H1 (cell line): ENCODE results near the gene GHRL. TPM values are rescaled to one million over a fixed set of nuclear protein-coding genes. Genes with fewer than 3 reads are reported as not detected.

Experiments
- CTCF ChIA-PET: fragments of 300-600 bp; sonication (Branson Sonifier 250); formaldehyde crosslinking; loops from one replicate; lab custom pipeline; 2021; ENCODE audit not compliant: partially characterized antibody; lab: Charles Lee
- POLR2A ChIA-PET: fragments of 300-600 bp; sonication (Branson Sonifier 250); formaldehyde crosslinking; loops from one replicate; lab custom pipeline; 2021; ENCODE audit warnings: inconsistent platforms; ENCODE audit not compliant: partially characterized antibody; lab: Charles Lee
- DNase-seq, 2 experiments: peaks; one replicate each; pipeline versions ENCODE4 v3.0.0 to v3.0.0-alpha.2; 2010 to 2022; ENCODE audit warnings: low spot score in 2 of 2, low read depth in 1 of 2, mixed read lengths in 1 of 2
- FAIRE-seq: peaks from 2 replicates; lab custom pipeline; 2011; peaks lifted over from hg19 to GRCh38; lab: Jason Lieb, UNC
- H2AFZ ChIP-seq: 2 replicates; pipeline ENCODE4 v1.8.1; 2012; ENCODE audit warnings: low read length, inconsistent platforms
- H2AK5ac ChIP-seq: 2 replicates; pipeline ENCODE4 v1.6.1; 2013; ENCODE audit warnings: low read depth, low read length
- H2BK120ac ChIP-seq: replicated peaks from 2 replicates; pipeline ENCODE3; 2013; ENCODE audit warnings: low read depth, low read length, inconsistent platforms
- H2BK12ac ChIP-seq: 2 replicates; pipeline ENCODE4 v1.6.1; 2013; ENCODE audit warnings: low read depth, low read length
- H2BK15ac ChIP-seq: 2 replicates; pipeline ENCODE4 v1.6.1; 2013; ENCODE audit warnings: low read length
- H2BK20ac ChIP-seq: 2 replicates; pipeline ENCODE4 v1.6.1; 2013; ENCODE audit warnings: low read length
- H2BK5ac ChIP-seq: 2 replicates; pipeline ENCODE4 v1.6.1; 2013; ENCODE audit warnings: low read depth, low read length
- H3K14ac ChIP-seq: 2 replicates; pipeline ENCODE4 v1.6.1; 2013; ENCODE audit warnings: inconsistent platforms; ENCODE audit not compliant: insufficient read length
- H3K18ac ChIP-seq: 2 replicates; pipeline ENCODE4 v1.6.1; 2013; ENCODE audit warnings: low read length; ENCODE audit errors: extremely low read depth
- H3K23ac ChIP-seq: 2 replicates; pipeline ENCODE4 v1.6.1; 2013; ENCODE audit warnings: inconsistent platforms; ENCODE audit not compliant: insufficient read length
- H3K23me2 ChIP-seq: 2 replicates; pipeline ENCODE4 v1.6.1; 2013; ENCODE audit warnings: low read depth, low read length
- H3K27ac ChIP-seq: 2 replicates; pipeline ENCODE4 v1.6.1; 2011; ENCODE audit warnings: low read depth, low read length, inconsistent platforms
- H3K27me3 ChIP-seq, 4 experiments: replicated peaks in 1 of 4; 1 replicate in 1 of 4; 2 replicates in 3 of 4; pipeline versions ENCODE4 v1.6.1 to v1.8.1; 2011 to 2013; ENCODE audit warnings: low read length in 3 of 4, mild to moderate bottlenecking in 3 of 4, inconsistent platforms in 2 of 4, mixed read lengths in 2 of 4, moderate library complexity in 1 of 4; ENCODE audit not compliant: control insufficient read depth in 3 of 4, insufficient read depth in 3 of 4; ENCODE audit errors: extremely low read depth in 1 of 4
- H3K36me3 ChIP-seq, 4 experiments: 2 replicates each; pipeline versions ENCODE4 v1.6.1 to v1.8.1; 2011 to 2013; ENCODE audit warnings: mild to moderate bottlenecking in 4 of 4, low read length in 3 of 4, moderate library complexity in 2 of 4, control low read depth in 1 of 4, inconsistent platforms in 1 of 4; ENCODE audit not compliant: insufficient read depth in 4 of 4, control insufficient read depth in 2 of 4
- H3K4ac ChIP-seq: replicated peaks from 2 replicates; pipeline ENCODE3; 2013; ENCODE audit warnings: low read length, low read depth, mixed read lengths, inconsistent platforms; ENCODE audit not compliant: insufficient read length
- H3K4me1 ChIP-seq, 4 experiments: replicated peaks in 1 of 4; 1 replicate in 1 of 4; 2 replicates in 3 of 4; pipeline versions ENCODE4 v1.6.1 to v1.8.1; 2011 to 2013; ENCODE audit warnings: low read length in 3 of 4, inconsistent platforms in 2 of 4, mixed read lengths in 1 of 4; ENCODE audit not compliant: insufficient read depth in 4 of 4, control insufficient read depth in 3 of 4
- H3K4me2 ChIP-seq, 2 experiments: 2 replicates each; pipeline versions ENCODE4 v1.6.1 to v1.8.1; 2011 to 2013; ENCODE audit warnings: low read depth in 2 of 2, low read length in 2 of 2, control low read depth in 1 of 2, inconsistent platforms in 1 of 2, mild to moderate bottlenecking in 1 of 2; ENCODE audit not compliant: insufficient read depth in 1 of 2
- H3K4me3 ChIP-seq, 4 experiments: fragments of 200-600, 300-600 bp in 1 of 4; sonication (generic), shearing (Covaris generic), sonication (Bioruptor Twin) in 1 of 4; 2 replicates each; pipeline versions ENCODE4 v1.5.1 to v1.8.1; 2011 to 2016; ENCODE audit warnings: low read length in 4 of 4, low read depth in 3 of 4, control low read depth in 2 of 4, inconsistent platforms in 2 of 4, mild to moderate bottlenecking in 2 of 4, mixed read lengths in 1 of 4, moderate library complexity in 1 of 4; ENCODE audit not compliant: insufficient read depth in 2 of 4; ENCODE audit errors: extremely low read depth in 1 of 4
- H3K56ac ChIP-seq: replicated peaks from 2 replicates; pipeline ENCODE3; 2013; ENCODE audit warnings: low read depth, mild to moderate bottlenecking, mixed read lengths, low read length, inconsistent platforms; ENCODE audit not compliant: insufficient read length
- H3K79me1 ChIP-seq: 2 replicates; pipeline ENCODE4 v1.6.1; 2013; ENCODE audit warnings: low read depth, low read length, control low read depth
- H3K79me2 ChIP-seq, 2 experiments: 2 replicates each; pipeline versions ENCODE4 v1.6.1 to v1.8.1; 2012 to 2013; ENCODE audit warnings: low read length in 2 of 2, mild to moderate bottlenecking in 2 of 2, inconsistent platforms in 1 of 2; ENCODE audit not compliant: insufficient read depth in 2 of 2, control insufficient read depth in 1 of 2
- H3K9ac ChIP-seq, 4 experiments: replicated peaks in 1 of 4; 1 replicate in 1 of 4; 2 replicates in 3 of 4; pipeline versions ENCODE4 v1.6.1 to v1.8.1; 2011 to 2013; ENCODE audit warnings: low read depth in 3 of 4, low read length in 3 of 4, control low read depth in 2 of 4, mild to moderate bottlenecking in 2 of 4, moderate library complexity in 2 of 4, inconsistent platforms in 1 of 4; ENCODE audit errors: extremely low read depth in 1 of 4
- H3K9me3 ChIP-seq, 2 experiments: 2 replicates each; pipeline versions ENCODE4 v1.6.1 to v1.8.1; 2012 to 2013; ENCODE audit warnings: mild to moderate bottlenecking in 2 of 2, moderate library complexity in 2 of 2, control low read depth in 1 of 2, inconsistent platforms in 1 of 2, low read depth in 1 of 2, low read length in 1 of 2, mixed read lengths in 1 of 2; ENCODE audit not compliant: insufficient read depth in 2 of 2
- H4K20me1 ChIP-seq, 2 experiments: replicated peaks in 1 of 2; 2 replicates each; pipeline versions ENCODE3 to v1.8.1; 2011 to 2013; ENCODE audit warnings: inconsistent platforms in 2 of 2, low read length in 2 of 2, mild to moderate bottlenecking in 1 of 2; ENCODE audit not compliant: insufficient read depth in 2 of 2, control insufficient read depth in 1 of 2
- H4K5ac ChIP-seq: 2 replicates; pipeline ENCODE4 v1.6.1; 2013; ENCODE audit warnings: low read length, low read depth, mixed read lengths, inconsistent platforms; ENCODE audit not compliant: insufficient read length
- H4K8ac ChIP-seq: 2 replicates; pipeline ENCODE4 v1.8.0; 2013; ENCODE audit warnings: mild to moderate bottlenecking, moderate library complexity, low read length, inconsistent platforms; ENCODE audit not compliant: insufficient read depth; ENCODE audit errors: extremely low read depth
- H4K91ac ChIP-seq: replicated peaks from 2 replicates; pipeline ENCODE3; 2013; ENCODE audit warnings: low read length, mixed read lengths, inconsistent platforms; ENCODE audit not compliant: insufficient read length
- CBX5 ChIP-seq: fragments of 300-800, 300-1000 bp; sonication (generic); IDR thresholded peaks from 2 replicates; pipeline ENCODE4 v1.7.1; 2016; ENCODE audit warnings: antibody characterized with exemption, low read length, low read depth
- CBX8 ChIP-seq: fragments of 300-800, 300-1000 bp; sonication (generic); IDR thresholded peaks from 2 replicates; pipeline ENCODE4 v1.7.1; 2016; ENCODE audit warnings: low read depth, low read length, borderline replicate concordance
- CEBPB ChIP-seq: IDR thresholded peaks from 2 replicates; pipeline ENCODE4 v1.6.1; 2012; ENCODE audit warnings: low read depth, low read length
- EZH2 ChIP-seq: fragments of 200-600 bp; sonication (generic); IDR thresholded peaks from 2 replicates; pipeline ENCODE4 v1.7.1; 2012; ENCODE audit warnings: low read depth, mild to moderate bottlenecking, moderate library complexity, low read length, inconsistent platforms; ENCODE audit not compliant: severe bottlenecking
- HDAC2 ChIP-seq, 2 experiments: fragments of 300-600 bp in 1 of 2; sonication (generic) in 1 of 2; IDR thresholded peaks; 2 replicates each; pipeline ENCODE4 v1.6.1; 2011 to 2012; ENCODE audit warnings: low read depth in 2 of 2, low read length in 2 of 2, mild to moderate bottlenecking in 2 of 2, moderate library complexity in 2 of 2, borderline replicate concordance in 1 of 2, inconsistent platforms in 1 of 2
- JUND ChIP-seq: IDR thresholded peaks from 2 replicates; pipeline ENCODE4 v1.6.1; 2011; ENCODE audit warnings: mild to moderate bottlenecking, improper control_type of control experiment, low read length
- MAX ChIP-seq: IDR thresholded peaks from 2 replicates; pipeline ENCODE4 v1.6.1; 2012; ENCODE audit warnings: inconsistent platforms
- RFX5 ChIP-seq: IDR thresholded peaks from 2 replicates; pipeline ENCODE4 v1.6.1; 2011; ENCODE audit warnings: low read depth, low read length, improper control_type of control experiment, borderline replicate concordance
- SIX5 ChIP-seq: IDR thresholded peaks from 2 replicates; pipeline ENCODE4 v1.6.1; 2011; ENCODE audit warnings: mild to moderate bottlenecking, low read depth, low read length
- WGBS, 2 experiments: shearing (Covaris generic) in 1 of 2; methylation state at CpG; one replicate each; pipeline versions ENCODE4 v1.1.6 to v1.1.7; 2013 to 2015; ENCODE audit warnings: low lambda C conversion rate in 2 of 2, mixed read lengths in 2 of 2, inconsistent platforms in 1 of 2, low coverage in 1 of 2, missing lambda C conversion rate in 1 of 2; ENCODE audit not compliant: insufficient replicate concordance in 2 of 2, insufficient coverage in 1 of 2, insufficient read length in 1 of 2; ENCODE audit errors: extremely low coverage in 1 of 2, missing lambda C conversion rate in 1 of 2; 5-methylcytosine and 5-hydroxymethylcytosine counted together
- polyA plus RNA-seq, 7 experiments: library from polyadenylated mRNA; depleted of rRNA in 3 of 7; stranded (reverse) in 5 of 7; unstranded in 2 of 7; fragments of >200 nt in 5 of 7; fragments of 200-250 nt in 2 of 7; gene quantifications; 1 replicate in 5 of 7; 2 replicates in 1 of 7; 4 replicates in 1 of 7; pipeline versions ENCODE4 v1.2.1 to v1.2.3, GENCODE V29; 2011 to 2013; ENCODE audit warnings: missing spikeins in 2 of 7, mixed read lengths in 2 of 7
- total RNA-seq: library from RNA; stranded (reverse); fragmentation: NEBNext Ultra II Directional; extraction: Animal tissue kit (Norgen Biotek cat#: 25700); gene quantifications from 2 replicates; pipeline ENCODE4 v1.2.1, GENCODE V29; 2021

Gene GHRL
- total and polyA plus RNA-seq, 2 of the 8 experiments (the other 6 are each of a cell fraction or from before 2014, with no cell fraction given): 0.32 to 0.35 TPM

GRCh38 chr3:10332481-10333348 is 40.0 kb upstream of the GHRL start:
- Histone ChIP-seq H4K8ac (no peak overlapping the region; the same call in 1 of the 2 replicates), H3K56ac (no peak overlapping the region), H3K9me3 (no peaks in the 10 kb centered on the region), H3K23ac (no peak overlapping the region), H3K4ac (no peak overlapping the region), H3K27ac (no peak overlapping the region), H4K20me1 (no peaks in the 10 kb centered on the region), H2BK20ac (no peak overlapping the region), H3K36me3 (no peaks in the 10 kb centered on the region), H2BK120ac (no peak overlapping the region), H3K27me3 (peaks cover 0 to 2% (median 0%) of the 10 kb centered on the region in 4 experiments; a peak in 2 of 7 replicates), H3K4me3 (no peak overlapping the region), H2BK12ac (no peak overlapping the region), H3K18ac (no peak overlapping the region), H2AFZ (no peak overlapping the region), H3K14ac (no peak overlapping the region), H3K23me2 (no peaks in the 10 kb centered on the region; the same call in 1 of the 2 replicates), H3K9ac (no peak overlapping the region), H3K4me2 (no peak overlapping the region), H2BK5ac (no peak overlapping the region), H2AK5ac (no peak overlapping the region), H3K79me2 (no peaks in the 10 kb centered on the region), H3K4me1 (no peaks in the 10 kb centered on the region; a peak in 1 of 7 replicates), H4K5ac (no peak overlapping the region), H2BK15ac (no peak overlapping the region), H3K79me1 (no peaks in the 10 kb centered on the region), H4K91ac (no peak overlapping the region)
- POLR2A ChIA-PET: no interaction called here
- WGBS, 2 experiments: 94% methylated on average over 20 of the region's 20 CpGs; no CpG with 5 or more reads in 1 of the 2 experiments
- FAIRE-seq (no peak), DNase-seq (no peak)
- TF ChIP-seq EZH2 (no peak), CBX5 (no peak), JUND (no peak), CEBPB (no peak), RFX5 (no peak), SIX5 (no peak), HDAC2 (IDR thresholded peaks at IDR 0.05; ENCODE audit: borderline replicate concordance in 1 of 2, low read depth in 2 of 2, low read length in 2 of 2) (no peak), CBX8 (no peak), MAX (no peak)
- CTCF ChIA-PET: interaction anchor here (2.4 to 3.4 kb wide), 2 partner anchors 11 to 406 kb away, joined by 11 to 19 read pairs; no protein-coding TSS in a partner anchor
